ELR (cell line): ENCODE measurements around the gene BICC1.
"Not testable (repeated sequence)": the region's sequence is repeated elsewhere in the genome, so short reads cannot be mapped to it uniquely, and the experiment has no call there.

Source experiments
- DNase-seq: peaks from one replicate; pipeline ENCODE4 v3.0.0-alpha.2; 2015; ENCODE audit warnings: low read depth

BICC1 gene

GRCh38 chr10:58827381-58827780 is 314.7 kb downstream of the BICC1 start:
- DNase-seq = no peak

GRCh38 chr10:58829839-58830238 is 317.2 kb downstream of the BICC1 start:
- DNase-seq = no peak

GRCh38 chr10:58830697-58831096 is 318.0 kb downstream of the BICC1 start:
- no peak for DNase-seq

- no peak for DNase-seq
Observed at GRCh38 chr10:58833771-58834561, 321.3 kb downstream of the BICC1 start.

- no peak for DNase-seq
Observed at GRCh38 chr10:58836176-58836700, 323.6 kb downstream of the BICC1 start.

GRCh38 chr10:58836991-58837575 is 324.4 kb downstream of the BICC1 start:
- no peak for DNase-seq

- DNase-seq = no peak
Observed at GRCh38 chr10:58837826-58838225, 325.2 kb downstream of the BICC1 start.

- no peak for DNase-seq
Observed at GRCh38 chr10:58838561-58839208, 326.0 kb downstream of the BICC1 start.

GRCh38 chr10:58839771-58840170 is 327.1 kb downstream of the BICC1 start:
- no peak for DNase-seq

- DNase-seq = no peak
Observed at GRCh38 chr10:58840840-58841435, 328.3 kb downstream of the BICC1 start.

GRCh38 chr10:58842860-58843376 is 330.2 kb downstream of the BICC1 start:
- DNase-seq = peak; percentile 24

- no peak for DNase-seq
Observed at GRCh38 chr10:58843760-58844159, 331.1 kb downstream of the BICC1 start.

- DNase-seq = no peak
Observed at GRCh38 chr10:58844680-58845079, 332.0 kb downstream of the BICC1 start.

GRCh38 chr10:58846856-58847255 is 334.2 kb downstream of the BICC1 start:
- no peak for DNase-seq

GRCh38 chr10:58851606-58852005 is 338.9 kb downstream of the BICC1 start:
- DNase-seq = peak; percentile 66

GRCh38 chr10:58853668-58854067 is 341.0 kb downstream of the BICC1 start:
- DNase-seq = no peak

GRCh38 chr10:58854811-58855210 is 342.1 kb downstream of the BICC1 start:
- no peak for DNase-seq

- peak; percentile 98 for DNase-seq
Observed at GRCh38 chr10:58856508-58857240, 344.0 kb downstream of the BICC1 start.

- peak; percentile 15 for DNase-seq
Observed at GRCh38 chr10:58857251-58857805, 344.7 kb downstream of the BICC1 start.

GRCh38 chr10:58858123-58858522 is 345.5 kb downstream of the BICC1 start:
- not testable (repeated sequence) for DNase-seq

GRCh38 chr10:58859526-58859925 is 346.9 kb downstream of the BICC1 start:
- no peak for DNase-seq
